ENCODE results near the gene CIAPIN1.
"Not testable (repeated sequence)": the region's sequence is repeated elsewhere in the genome, so short reads cannot be mapped to it uniquely, and the experiment has no call there.

The CIAPIN1 gene

GRCh38 chr16:57476546-57477410 lies 29.6 kb upstream of the CIAPIN1 start:
- DNase-seq = no peak

GRCh38 chr16:57475711-57476339 lies 28.6 kb upstream of the CIAPIN1 start:
- no peak for DNase-seq

- DNase-seq = no peak
Measured at GRCh38 chr16:57474671-57475661, 27.8 kb upstream of the CIAPIN1 start.

- DNase-seq = no peak
Measured at GRCh38 chr16:57473906-57474305, 26.7 kb upstream of the CIAPIN1 start.

DNA sequence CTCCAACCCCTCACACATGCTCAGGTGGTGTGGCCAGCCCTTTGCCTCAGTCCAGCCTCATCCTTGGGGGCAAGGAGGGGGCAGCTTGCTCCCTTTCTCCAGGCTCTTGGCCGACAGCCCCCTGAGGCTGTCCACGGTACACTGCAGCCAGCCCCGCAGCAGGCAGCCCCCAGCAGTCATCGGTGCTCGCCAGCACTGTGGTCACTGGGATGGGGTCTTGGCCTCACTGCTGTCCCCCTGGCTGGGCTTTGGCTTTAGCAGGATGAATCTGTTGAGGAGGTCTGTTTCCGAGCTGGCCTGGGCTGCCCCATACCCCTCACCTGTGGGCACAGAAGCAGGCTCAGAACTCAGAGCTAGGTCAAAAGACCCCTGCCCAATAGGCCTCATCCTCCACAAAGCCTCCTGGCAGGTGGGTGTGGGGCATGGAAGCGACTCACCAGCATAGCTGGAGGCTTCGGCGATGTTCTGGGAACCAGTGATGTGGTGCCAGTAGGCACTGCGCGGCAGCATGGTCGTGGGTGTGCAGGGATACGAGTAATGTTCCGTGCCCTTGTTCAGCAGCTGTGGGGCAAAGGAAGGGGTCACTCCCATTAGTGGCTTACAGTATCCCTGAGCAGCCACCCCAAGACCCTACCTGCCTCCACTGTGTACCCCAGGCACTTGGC lies 26.1 kb upstream of the CIAPIN1 start:
- no peak for DNase-seq

GRCh38 chr16:57472665-57473060 lies 25.5 kb upstream of the CIAPIN1 start:
- no peak for DNase-seq

DNA sequence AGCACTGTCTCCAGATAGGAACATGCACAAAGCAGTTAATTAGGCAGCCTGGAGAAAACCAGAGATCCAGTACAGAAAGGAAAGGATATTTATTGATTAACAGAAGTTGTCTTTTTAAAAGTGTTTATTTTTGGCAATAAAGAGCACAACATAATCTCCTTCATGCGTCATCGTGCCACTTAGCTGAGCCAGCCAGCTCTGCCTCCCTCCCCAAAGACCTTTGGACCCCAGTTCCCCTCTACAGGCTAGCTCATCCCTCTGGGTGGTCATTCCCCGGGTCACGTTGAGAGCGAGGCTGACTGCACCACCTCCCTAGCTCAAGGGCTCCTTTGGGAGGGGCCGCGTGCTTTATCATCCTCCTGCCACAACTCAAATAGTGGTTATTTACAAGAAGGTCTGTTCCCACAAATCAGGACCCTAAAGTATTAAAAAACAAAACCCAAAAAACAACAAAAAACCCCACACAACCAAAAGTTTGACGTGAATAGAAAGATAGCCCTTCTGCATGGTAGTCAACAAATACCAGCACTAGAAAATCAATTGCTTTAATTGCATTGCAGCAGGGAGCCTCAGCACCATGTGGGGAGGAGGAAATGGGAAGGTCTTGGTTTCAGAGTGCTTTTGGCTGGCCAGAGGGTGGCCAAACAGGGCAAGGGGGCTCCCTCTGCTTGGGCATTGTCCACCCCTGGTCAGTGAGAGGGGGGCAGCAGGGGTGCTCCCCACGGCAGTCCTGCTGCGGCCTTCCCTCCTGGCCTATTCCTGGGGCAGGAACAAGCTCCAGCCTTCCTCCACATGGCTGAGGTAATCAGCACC lies 24.9 kb upstream of the CIAPIN1 start:
- DNase-seq = no peak

DNA sequence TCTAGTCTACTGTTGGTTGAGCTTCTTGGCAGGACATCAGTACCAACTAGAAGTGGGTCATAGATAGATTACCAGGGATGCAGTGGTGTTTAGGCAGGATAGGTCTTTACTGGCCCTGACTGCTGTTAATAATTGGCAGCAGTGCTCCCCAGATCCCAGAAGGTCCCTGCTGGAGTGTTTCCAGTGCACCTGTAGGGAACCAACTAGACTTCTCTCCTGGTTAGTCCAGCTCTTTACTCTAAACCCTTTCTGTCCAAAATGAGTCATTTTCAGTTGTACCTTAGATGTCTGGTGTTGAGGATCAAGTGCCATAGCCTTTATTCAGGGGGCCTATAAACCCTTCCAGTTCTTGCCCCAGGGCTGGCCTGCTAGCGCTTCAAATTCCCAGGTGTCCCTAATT lies 24.0 kb upstream of the CIAPIN1 start:
- no peak for DNase-seq

GRCh38 chr16:57470711-57471110 lies 23.5 kb upstream of the CIAPIN1 start:
- DNase-seq = no peak

DNA sequence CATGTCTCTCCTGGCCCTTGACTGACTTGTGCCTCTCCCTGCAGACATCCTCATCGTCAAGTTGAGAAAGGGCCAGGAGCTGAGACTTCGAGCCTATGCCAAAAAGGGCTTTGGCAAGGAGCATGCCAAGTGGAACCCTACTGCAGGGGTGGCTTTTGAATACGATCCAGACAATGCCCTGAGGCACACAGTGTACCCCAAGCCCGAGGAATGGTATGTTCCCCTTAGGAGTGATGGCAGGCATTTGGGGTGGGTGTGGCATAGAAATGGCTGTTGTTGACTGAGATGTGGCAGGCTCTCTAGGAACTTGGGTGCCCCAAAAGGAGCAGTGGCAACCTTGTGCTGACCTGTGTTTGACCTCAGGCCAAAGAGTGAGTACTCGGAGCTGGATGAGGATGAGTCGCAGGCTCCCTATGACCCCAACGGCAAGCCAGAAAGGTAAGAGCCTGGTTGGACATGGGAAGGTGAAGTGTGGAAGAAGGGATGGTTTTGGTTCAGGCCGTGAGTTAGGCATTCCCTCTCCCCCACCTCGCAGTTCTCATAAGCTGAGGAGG lies 22.8 kb upstream of the CIAPIN1 start:
- no peak for DNase-seq

GRCh38 chr16:57469046-57469445 lies 21.9 kb upstream of the CIAPIN1 start:
- DNase-seq = no peak

- no peak for DNase-seq
Measured at GRCh38 chr16:57468346-57468745, 21.2 kb upstream of the CIAPIN1 start.

GRCh38 chr16:57464523-57464922 lies 17.3 kb upstream of the CIAPIN1 start:
- DNase-seq = no peak

DNA sequence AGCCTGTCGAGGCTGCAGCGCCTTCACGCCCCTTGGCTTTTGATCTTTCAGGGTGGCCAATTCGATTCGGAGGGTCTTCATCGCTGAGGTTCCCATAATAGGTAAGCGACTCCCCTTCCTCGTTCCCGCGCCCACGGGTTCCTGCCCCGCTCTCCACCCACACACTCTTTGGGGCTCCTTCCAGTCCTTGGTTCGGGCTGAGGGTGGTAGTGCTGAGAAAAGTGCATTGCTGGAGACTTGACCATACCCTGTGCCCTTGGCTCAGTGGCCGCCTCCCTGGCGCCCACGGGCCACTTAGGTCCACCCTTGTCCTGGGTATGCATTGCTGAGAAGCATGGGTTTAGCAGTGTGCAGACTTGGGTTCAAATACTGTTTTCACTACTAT lies 15.8 kb upstream of the CIAPIN1 start:
- no peak for DNase-seq

DNA sequence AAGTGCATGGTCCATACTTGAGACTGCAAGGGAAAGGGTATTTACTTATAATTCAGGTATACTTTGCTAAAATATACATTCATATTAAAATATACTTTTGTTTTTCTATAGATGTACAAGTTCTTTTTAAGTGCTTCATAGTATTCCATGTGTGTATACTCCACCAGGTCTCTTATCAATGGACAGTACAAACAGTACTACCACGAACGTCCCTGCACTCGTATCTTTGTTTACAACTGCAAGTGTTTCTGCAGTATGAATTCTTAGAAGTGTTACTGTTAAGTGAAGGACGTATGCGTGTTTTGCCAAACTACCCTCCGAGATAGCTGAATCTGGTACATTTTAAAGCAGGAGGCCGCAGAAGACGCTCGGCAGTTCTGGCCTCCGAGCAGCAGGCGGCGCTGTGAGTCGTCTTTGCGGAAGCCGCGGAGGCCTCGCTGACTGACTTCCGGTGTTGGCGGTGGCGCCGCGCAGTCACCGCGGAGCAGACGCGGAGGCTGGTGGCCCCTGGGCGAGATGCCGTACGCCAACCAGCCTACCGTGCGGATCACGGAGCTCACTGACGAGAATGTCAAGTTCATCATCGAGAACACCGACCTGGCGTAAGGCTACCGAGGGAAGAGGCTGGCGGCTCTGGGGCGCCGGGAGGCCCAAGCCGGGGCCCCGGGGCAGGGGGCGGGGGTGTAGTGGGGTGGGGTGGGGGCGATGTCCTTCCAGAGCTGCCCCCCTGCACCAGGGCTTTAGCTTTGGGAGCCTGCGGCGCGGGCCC lies 15.2 kb upstream of the CIAPIN1 start, which contains the start of gene POLR2C:
TSS of gene POLR2C (plus strand) at position 471 of the 769 bp plus-strand sequence. CDS start at position 517, 46 bp downstream.
- DNase-seq = peak; percentile 49 to 75

DNA sequence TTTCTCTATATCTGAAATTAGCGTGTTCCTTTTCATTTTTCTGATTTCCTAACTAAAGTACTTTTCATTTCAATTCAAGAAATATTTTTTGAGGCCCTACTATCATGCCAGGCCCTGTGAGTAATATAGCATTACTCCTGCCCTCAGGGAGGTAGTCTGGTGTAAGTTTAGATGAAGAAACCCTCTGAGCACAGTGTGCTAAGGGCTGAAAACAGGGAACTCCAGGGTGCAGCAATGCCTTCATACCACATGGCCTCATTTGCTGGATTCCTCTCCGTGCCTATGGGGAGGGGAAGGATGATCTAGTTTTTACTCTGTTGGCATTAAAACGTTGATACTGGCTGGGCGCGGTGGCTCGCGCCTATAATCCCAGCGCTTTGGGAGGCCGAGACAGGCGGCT lies 4.8 kb upstream of the CIAPIN1 start:
- DNase-seq = no peak

GRCh38 chr16:57446531-57447185 lies 527 bp downstream of the CIAPIN1 start:
- DNase-seq = no peak

GRCh38 chr16:57445510-57445909 lies 1.7 kb downstream of the CIAPIN1 start:
- no peak for DNase-seq

DNA sequence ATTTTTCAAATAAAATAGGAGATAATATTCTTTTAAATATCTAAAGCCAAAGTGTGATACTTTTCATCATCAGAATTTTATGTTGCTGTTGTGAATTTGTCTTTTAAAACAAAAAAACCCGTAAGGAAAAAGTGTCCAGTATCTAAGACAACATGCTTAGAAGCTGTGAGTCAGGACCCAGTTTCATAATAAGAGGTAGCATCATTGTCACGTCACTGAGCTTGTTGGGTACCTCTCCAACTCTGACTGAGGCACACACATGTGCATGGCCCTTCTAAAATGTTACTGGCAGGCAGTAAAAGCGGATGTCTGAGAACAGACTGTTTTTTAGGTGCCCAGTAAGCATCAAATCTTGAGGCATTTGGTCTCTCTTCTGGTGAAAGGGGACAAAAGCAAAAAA lies 2.5 kb downstream of the CIAPIN1 start:
- no peak for DNase-seq

DNA sequence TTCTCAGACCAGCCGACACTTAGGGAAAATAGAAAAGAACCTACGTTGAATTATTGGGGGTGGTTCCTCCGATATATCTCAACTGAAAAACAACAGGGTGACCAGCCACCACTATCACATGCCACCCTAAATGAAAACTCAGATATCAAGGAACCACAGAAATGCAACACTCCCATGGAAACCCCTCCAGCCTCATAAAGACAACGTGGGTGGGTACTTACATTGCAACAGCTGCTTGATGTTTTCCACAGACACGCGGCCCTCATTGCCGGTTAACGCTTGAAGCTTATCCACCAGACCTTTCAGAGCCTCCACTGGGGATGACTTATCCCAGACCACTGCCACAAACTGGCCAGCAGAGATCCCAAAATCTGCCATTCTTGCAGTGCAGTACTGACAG lies 6.6 kb downstream of the CIAPIN1 start:
- not testable (repeated sequence) for DNase-seq

Data from NCI-H1930 (cell line).